DND-41 (cell line): ENCODE results near the gene PPFIA2.

Source experiments
- EZH2 ChIP-seq: IDR thresholded peaks from 3 replicates; pipeline ENCODE4 v1.6.1; 2012; ENCODE audit warnings: borderline replicate concordance, low read depth, mild to moderate bottlenecking, moderate library complexity, low read length, inconsistent platforms; ENCODE audit not compliant: severe bottlenecking
- TF ChIP-seq, protein P1 (sequence below): IDR thresholded peaks from 2 replicates; pipeline ENCODE4 v1.5.1; 2012; ENCODE audit warnings: borderline replicate concordance, low read length, moderate library complexity, mild to moderate bottlenecking; ENCODE audit not compliant: poor library complexity, severe bottlenecking; ENCODE audit errors: extremely low read depth

- TF ChIP-seq, protein P1, sequence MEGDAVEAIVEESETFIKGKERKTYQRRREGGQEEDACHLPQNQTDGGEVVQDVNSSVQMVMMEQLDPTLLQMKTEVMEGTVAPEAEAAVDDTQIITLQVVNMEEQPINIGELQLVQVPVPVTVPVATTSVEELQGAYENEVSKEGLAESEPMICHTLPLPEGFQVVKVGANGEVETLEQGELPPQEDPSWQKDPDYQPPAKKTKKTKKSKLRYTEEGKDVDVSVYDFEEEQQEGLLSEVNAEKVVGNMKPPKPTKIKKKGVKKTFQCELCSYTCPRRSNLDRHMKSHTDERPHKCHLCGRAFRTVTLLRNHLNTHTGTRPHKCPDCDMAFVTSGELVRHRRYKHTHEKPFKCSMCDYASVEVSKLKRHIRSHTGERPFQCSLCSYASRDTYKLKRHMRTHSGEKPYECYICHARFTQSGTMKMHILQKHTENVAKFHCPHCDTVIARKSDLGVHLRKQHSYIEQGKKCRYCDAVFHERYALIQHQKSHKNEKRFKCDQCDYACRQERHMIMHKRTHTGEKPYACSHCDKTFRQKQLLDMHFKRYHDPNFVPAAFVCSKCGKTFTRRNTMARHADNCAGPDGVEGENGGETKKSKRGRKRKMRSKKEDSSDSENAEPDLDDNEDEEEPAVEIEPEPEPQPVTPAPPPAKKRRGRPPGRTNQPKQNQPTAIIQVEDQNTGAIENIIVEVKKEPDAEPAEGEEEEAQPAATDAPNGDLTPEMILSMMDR: no peak
- TF ChIP-seq EZH2: no peak
These were observed 534.5 kb downstream of the PPFIA2 start for GRCh38 chr12:81224626-81225025.
